ENCODE data around the gene EML5.

EML5 gene

GRCh38 chr14:88799522-88799921 lies 6.8 kb upstream of the EML5 start:
- Histone ChIP-seq H3K4me3 (ENCODE audit: low read depth, low read length) (no peak overlapping the region), H3K4me1 (peaks cover 4% of the 10 kb centered on the region; the same call in 1 of the 2 replicates), H3K36me3 (peaks cover 4% of the 10 kb centered on the region; the same call in 1 of the 2 replicates), H3K27me3 (no peaks in the 10 kb centered on the region), H3K9me3 (0 out of 2 replicates have a peak, but pooled peaks cover 2% of the 10 kb centered on the region)
- no peak for TF ChIP-seq CTCF (IDR thresholded peaks at IDR 0.05; ENCODE audit: low read depth, low read length)
- DNase-seq: no peak

- TF ChIP-seq CTCF (IDR thresholded peaks at IDR 0.05; ENCODE audit: low read depth, low read length): no peak
- Histone ChIP-seq H3K27me3 (no peaks in the 10 kb centered on the region), H3K4me3 (ENCODE audit: low read depth, low read length) (no peak overlapping the region), H3K4me1 (peaks cover 4% of the 10 kb centered on the region; the same call in 1 of the 2 replicates), H3K9me3 (no peaks in the 10 kb centered on the region), H3K36me3 (peaks cover 2% of the 10 kb centered on the region; the same call in 1 of the 2 replicates)
- no peak for DNase-seq
Measured at GRCh38 chr14:88798156-88798555, 5.4 kb upstream of the EML5 start.

- 0 out of 2 replicates have a peak, but pooled peaks have one; percentile 15 for TF ChIP-seq CTCF (IDR thresholded peaks at IDR 0.05; ENCODE audit: low read depth, low read length)
- H3K36me3 ChIP-seq: peaks cover 12% of the 10 kb centered on the region
- H3K4me1 ChIP-seq: no peaks in the 10 kb centered on the region
- no peaks in the 10 kb centered on the region for H3K27me3 ChIP-seq
- no peaks in the 10 kb centered on the region for H3K9me3 ChIP-seq
- H3K4me3 ChIP-seq (ENCODE audit: low read depth, low read length): peak overlapping the region; percentile 99
- DNase-seq: no peak
Measured at GRCh38 chr14:88793259-88793625, 489 bp upstream of the EML5 start.

- TF ChIP-seq CTCF (IDR thresholded peaks at IDR 0.05; ENCODE audit: low read depth, low read length): no peak
- no peaks in the 10 kb centered on the region for H3K4me1 ChIP-seq
- peak overlapping the region; percentile 99 for H3K4me3 ChIP-seq (ENCODE audit: low read depth, low read length)
- no peaks in the 10 kb centered on the region for H3K9me3 ChIP-seq
- no peaks in the 10 kb centered on the region for H3K27me3 ChIP-seq
- peak; percentile 33 for DNase-seq
- H3K36me3 ChIP-seq: peaks cover 19% of the 10 kb centered on the region
Measured at GRCh38 chr14:88791629-88792472, 902 bp downstream of the EML5 start.

GRCh38 chr14:88791252-88791621 lies 1.5 kb downstream of the EML5 start:
- Histone ChIP-seq H3K4me3 (ENCODE audit: low read depth, low read length) (peak overlapping the region; percentile 99), H3K27me3 (no peaks in the 10 kb centered on the region), H3K36me3 (peaks cover 25% of the 10 kb centered on the region), H3K4me1 (no peaks in the 10 kb centered on the region), H3K9me3 (no peaks in the 10 kb centered on the region)
- no peak for TF ChIP-seq CTCF (IDR thresholded peaks at IDR 0.05; ENCODE audit: low read depth, low read length)
- DNase-seq: no peak
